Measurements from ENCODE around the gene TEX51. TPM values are rescaled to one million over a fixed set of nuclear protein-coding genes. Genes with fewer than 3 reads are reported as not detected.

TEX51 gene
- total RNA-seq, 2 experiments from 2014 or later = not detected

DNA sequence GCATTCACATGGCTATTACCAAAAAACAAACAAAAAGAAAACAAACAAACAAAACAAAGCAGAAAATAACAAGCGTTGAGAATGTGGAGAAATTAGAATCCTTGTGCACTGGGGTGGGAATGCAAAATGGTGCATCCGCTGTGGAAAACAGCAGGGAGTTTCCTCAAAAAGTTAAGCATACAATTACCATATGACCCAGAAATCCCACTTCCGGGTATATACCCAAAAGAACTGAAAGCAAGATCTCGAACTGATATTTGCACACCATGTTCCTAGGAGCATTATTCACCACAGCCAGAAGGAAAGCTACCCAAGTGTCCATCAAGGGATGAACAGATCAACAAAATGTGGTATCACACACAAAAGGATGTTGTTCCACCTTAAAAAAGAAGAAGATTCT is 17.9 kb upstream of the TEX51 start:
- H4K20me1 ChIP-seq (ENCODE audit: insufficient read depth, low read length) = no peaks in the 10 kb centered on the region
- no peaks in the 10 kb centered on the region for H3K36me3 ChIP-seq (ENCODE audit: insufficient read depth, low read length)
- H3K4me2 ChIP-seq (ENCODE audit: low read length) = no peak overlapping the region
- no peak overlapping the region for H3K4me3 ChIP-seq (ENCODE audit: low read depth, low read length, poor library complexity, severe bottlenecking)
- no peak overlapping the region for H2AFZ ChIP-seq (ENCODE audit: low read length)
- H3K27ac ChIP-seq (ENCODE audit: low read depth, low read length, poor library complexity, severe bottlenecking) = no peak overlapping the region
- no peaks in the 10 kb centered on the region for H3K9me3 ChIP-seq (ENCODE audit: low read length)
- H3K4me1 ChIP-seq (ENCODE audit: insufficient read depth, low read length, poor library complexity, severe bottlenecking) = no peaks in the 10 kb centered on the region
- no peaks in the 10 kb centered on the region for H3K9me2 ChIP-seq (ENCODE audit: insufficient read depth, low read length)
- no TSS peak for BruUV-seq (replicated peaks)
- H3K79me2 ChIP-seq (ENCODE audit: insufficient read depth, low read depth, low read length) = no peaks in the 10 kb centered on the region
- ChIA-PET POLR2A (no interaction called here), CTCF (ENCODE audit: unreplicated experiment) (no interaction called here)
- TF ChIP-seq, protein P1, sequence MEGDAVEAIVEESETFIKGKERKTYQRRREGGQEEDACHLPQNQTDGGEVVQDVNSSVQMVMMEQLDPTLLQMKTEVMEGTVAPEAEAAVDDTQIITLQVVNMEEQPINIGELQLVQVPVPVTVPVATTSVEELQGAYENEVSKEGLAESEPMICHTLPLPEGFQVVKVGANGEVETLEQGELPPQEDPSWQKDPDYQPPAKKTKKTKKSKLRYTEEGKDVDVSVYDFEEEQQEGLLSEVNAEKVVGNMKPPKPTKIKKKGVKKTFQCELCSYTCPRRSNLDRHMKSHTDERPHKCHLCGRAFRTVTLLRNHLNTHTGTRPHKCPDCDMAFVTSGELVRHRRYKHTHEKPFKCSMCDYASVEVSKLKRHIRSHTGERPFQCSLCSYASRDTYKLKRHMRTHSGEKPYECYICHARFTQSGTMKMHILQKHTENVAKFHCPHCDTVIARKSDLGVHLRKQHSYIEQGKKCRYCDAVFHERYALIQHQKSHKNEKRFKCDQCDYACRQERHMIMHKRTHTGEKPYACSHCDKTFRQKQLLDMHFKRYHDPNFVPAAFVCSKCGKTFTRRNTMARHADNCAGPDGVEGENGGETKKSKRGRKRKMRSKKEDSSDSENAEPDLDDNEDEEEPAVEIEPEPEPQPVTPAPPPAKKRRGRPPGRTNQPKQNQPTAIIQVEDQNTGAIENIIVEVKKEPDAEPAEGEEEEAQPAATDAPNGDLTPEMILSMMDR (conservative IDR thresholded peaks at IDR 0.05; ENCODE audit: low read length) = no peak
- TF ChIP-seq EZH2phosphoT487 (IDR thresholded peaks at IDR 0.05; ENCODE audit: borderline replicate concordance, low read depth, low read length) = no peak
- DNase-seq (ENCODE audit: low spot score) = no peak
- intact Hi-C loops (cut with micrococcal nuclease; ENCODE audit: unreplicated experiment) = no loop called here

DNA sequence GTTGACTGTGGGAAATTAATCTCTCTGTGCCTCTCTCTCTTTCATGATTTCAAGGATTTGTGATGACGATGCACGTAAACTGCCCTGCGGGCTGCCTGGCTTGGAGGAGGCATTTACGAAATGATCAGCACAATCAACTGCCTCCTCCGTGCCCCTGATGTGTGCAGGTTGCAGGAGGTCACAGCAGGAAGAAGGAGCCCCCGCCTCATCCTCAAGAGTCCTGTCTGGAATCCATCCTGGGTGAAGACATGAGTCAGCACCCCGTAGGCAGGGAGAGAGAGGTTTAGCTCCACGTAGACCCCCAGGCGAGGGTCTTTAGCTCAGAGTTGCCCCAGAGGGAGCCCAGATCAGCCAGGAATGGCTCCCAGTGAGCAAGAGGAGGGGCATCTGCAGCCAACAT is 17.1 kb upstream of the TEX51 start:
- Histone ChIP-seq H3K4me3 (ENCODE audit: low read depth, low read length, poor library complexity, severe bottlenecking) (no peak overlapping the region), H4K20me1 (ENCODE audit: insufficient read depth, low read length) (no peaks in the 10 kb centered on the region), H3K9me3 (ENCODE audit: low read length) (no peaks in the 10 kb centered on the region), H3K36me3 (ENCODE audit: insufficient read depth, low read length) (no peaks in the 10 kb centered on the region), H3K4me2 (ENCODE audit: low read length) (no peak overlapping the region), H3K27ac (ENCODE audit: low read depth, low read length, poor library complexity, severe bottlenecking) (no peak overlapping the region), H3K9me2 (ENCODE audit: insufficient read depth, low read length) (no peaks in the 10 kb centered on the region), H3K79me2 (ENCODE audit: insufficient read depth, low read depth, low read length) (no peaks in the 10 kb centered on the region), H3K4me1 (ENCODE audit: insufficient read depth, low read length, poor library complexity, severe bottlenecking) (no peaks in the 10 kb centered on the region), H2AFZ (ENCODE audit: low read length) (no peak overlapping the region)
- CTCF ChIA-PET (ENCODE audit: unreplicated experiment) = no interaction called here
- POLR2A ChIA-PET = no interaction called here
- no peak for TF ChIP-seq EZH2phosphoT487 (IDR thresholded peaks at IDR 0.05; ENCODE audit: borderline replicate concordance, low read depth, low read length)
- TF ChIP-seq, protein P1 (conservative IDR thresholded peaks at IDR 0.05; ENCODE audit: low read length) = no peak
- intact Hi-C loops (cut with micrococcal nuclease; ENCODE audit: unreplicated experiment) = no loop called here
- BruUV-seq (replicated peaks) = no TSS peak
- DNase-seq (ENCODE audit: low spot score) = no peak

DNA sequence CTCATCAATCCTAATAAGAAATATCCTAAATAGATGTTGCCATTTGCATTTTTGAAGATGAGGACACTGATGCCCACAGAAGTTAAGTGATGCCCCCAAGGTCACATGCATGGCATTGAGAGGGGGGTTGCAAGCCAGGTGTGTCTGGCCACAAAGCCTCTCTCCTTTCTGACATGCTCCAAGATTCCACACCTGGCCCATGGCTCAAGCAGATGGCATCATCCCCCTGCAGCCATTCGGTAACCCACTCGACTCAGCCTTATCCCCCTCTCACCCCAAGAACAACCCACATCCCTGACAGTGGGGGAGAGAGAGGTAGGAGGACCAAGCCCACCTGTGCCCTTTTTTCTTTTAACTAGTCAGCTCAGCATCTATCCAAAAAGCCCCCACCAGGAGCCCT is 16.5 kb upstream of the TEX51 start:
- Histone ChIP-seq H3K9me3 (ENCODE audit: low read length) (no peaks in the 10 kb centered on the region), H3K79me2 (ENCODE audit: insufficient read depth, low read depth, low read length) (no peaks in the 10 kb centered on the region), H3K4me3 (ENCODE audit: low read depth, low read length, poor library complexity, severe bottlenecking) (no peak overlapping the region), H3K9me2 (ENCODE audit: insufficient read depth, low read length) (no peaks in the 10 kb centered on the region), H4K20me1 (ENCODE audit: insufficient read depth, low read length) (no peaks in the 10 kb centered on the region), H3K27ac (ENCODE audit: low read depth, low read length, poor library complexity, severe bottlenecking) (no peak overlapping the region), H3K36me3 (ENCODE audit: insufficient read depth, low read length) (no peaks in the 10 kb centered on the region), H3K4me2 (ENCODE audit: low read length) (no peak overlapping the region), H3K4me1 (ENCODE audit: insufficient read depth, low read length, poor library complexity, severe bottlenecking) (no peaks in the 10 kb centered on the region), H2AFZ (ENCODE audit: low read length) (no peak overlapping the region)
- intact Hi-C loops (cut with micrococcal nuclease; ENCODE audit: unreplicated experiment) = no loop called here
- TF ChIP-seq, protein P1 (conservative IDR thresholded peaks at IDR 0.05; ENCODE audit: low read length) = no peak
- TF ChIP-seq EZH2phosphoT487 (IDR thresholded peaks at IDR 0.05; ENCODE audit: borderline replicate concordance, low read depth, low read length) = no peak
- CTCF ChIA-PET (ENCODE audit: unreplicated experiment) = no interaction called here
- no peak for DNase-seq (ENCODE audit: low spot score)
- POLR2A ChIA-PET = no interaction called here
- no TSS peak for BruUV-seq (replicated peaks)

All from OCI-LY7 (cell line).